GM19043 (cell line): ENCODE results near the gene HDAC5.
"Not testable (repeated sequence)": the region's sequence is repeated elsewhere in the genome, so short reads cannot be mapped to it uniquely, and the experiment has no call there.

ENCODE experiments used
- ATAC-seq: cut with Tn5 transposase; IDR thresholded peaks from one replicate; pipeline ENCODE4 v1.9.1; 2021; ENCODE audit warnings: low read depth; ENCODE audit not compliant: unreplicated experiment

The HDAC5 gene

GRCh38 chr17:44133918-44134476 lies 10.6 kb upstream of the HDAC5 start:
- no peak for ATAC-seq

DNA sequence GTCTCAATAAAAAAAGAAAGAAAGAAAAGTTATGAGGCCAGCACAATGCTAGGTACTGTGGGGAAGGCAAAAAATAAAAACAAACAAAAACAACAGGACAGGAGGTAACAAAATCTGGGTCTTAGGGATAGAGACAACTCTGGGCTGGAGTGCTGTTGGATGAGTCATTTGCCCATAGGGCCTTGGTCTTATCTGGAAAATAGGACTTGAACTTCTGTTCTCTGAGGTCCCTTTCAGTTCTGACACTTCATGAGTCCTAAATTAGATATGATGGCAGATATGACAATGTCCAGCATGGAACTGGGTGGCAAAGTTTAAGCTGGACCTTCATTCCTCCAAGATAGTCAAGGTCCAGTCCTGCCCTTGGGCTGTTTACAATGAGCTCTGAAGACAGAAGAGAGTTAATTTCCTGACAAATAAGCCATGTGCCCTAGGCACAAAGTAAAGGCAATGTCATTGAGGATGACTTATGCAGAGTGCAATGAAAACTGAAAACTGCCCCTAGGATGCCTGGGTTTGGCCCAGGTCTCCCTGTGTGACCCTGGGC lies 8.9 kb upstream of the HDAC5 start:
- no peak for ATAC-seq

- ATAC-seq = not testable (repeated sequence)
Measured at GRCh38 chr17:44131372-44131771, 7.9 kb upstream of the HDAC5 start.

GRCh38 chr17:44130693-44131349 lies 7.4 kb upstream of the HDAC5 start:
- ATAC-seq = no peak

GRCh38 chr17:44128383-44128782 lies 4.9 kb upstream of the HDAC5 start:
- no peak for ATAC-seq

- no peak for ATAC-seq
Measured at GRCh38 chr17:44124118-44124438, 637 bp upstream of the HDAC5 start.

DNA sequence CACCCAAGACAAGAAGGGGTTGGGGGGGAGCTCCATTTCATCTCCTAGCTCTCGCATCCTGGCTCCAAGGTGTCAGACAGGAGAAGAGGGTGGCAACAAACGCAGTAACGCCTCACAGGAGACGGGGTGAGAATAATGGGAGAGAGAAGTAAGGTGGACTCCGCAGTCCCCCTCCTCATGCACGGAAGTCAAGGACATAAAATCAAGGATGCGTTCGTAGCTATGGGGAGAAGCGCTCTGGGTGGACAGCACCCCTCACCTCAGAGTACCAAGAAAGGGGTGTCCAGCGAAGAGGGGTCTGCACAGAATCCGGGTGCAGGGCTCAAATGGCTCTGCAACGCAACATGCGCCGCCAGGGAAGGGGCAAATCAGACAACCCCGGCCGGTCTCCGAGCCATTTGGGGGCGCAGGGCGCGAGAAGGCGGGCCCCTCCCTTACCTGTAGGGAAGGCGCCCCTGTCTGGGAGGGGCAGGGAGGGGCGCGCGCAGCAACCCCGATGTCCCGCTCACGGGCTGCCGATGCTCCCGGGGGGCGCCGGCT lies 555 bp downstream of the HDAC5 start:
- no peak for ATAC-seq

DNA sequence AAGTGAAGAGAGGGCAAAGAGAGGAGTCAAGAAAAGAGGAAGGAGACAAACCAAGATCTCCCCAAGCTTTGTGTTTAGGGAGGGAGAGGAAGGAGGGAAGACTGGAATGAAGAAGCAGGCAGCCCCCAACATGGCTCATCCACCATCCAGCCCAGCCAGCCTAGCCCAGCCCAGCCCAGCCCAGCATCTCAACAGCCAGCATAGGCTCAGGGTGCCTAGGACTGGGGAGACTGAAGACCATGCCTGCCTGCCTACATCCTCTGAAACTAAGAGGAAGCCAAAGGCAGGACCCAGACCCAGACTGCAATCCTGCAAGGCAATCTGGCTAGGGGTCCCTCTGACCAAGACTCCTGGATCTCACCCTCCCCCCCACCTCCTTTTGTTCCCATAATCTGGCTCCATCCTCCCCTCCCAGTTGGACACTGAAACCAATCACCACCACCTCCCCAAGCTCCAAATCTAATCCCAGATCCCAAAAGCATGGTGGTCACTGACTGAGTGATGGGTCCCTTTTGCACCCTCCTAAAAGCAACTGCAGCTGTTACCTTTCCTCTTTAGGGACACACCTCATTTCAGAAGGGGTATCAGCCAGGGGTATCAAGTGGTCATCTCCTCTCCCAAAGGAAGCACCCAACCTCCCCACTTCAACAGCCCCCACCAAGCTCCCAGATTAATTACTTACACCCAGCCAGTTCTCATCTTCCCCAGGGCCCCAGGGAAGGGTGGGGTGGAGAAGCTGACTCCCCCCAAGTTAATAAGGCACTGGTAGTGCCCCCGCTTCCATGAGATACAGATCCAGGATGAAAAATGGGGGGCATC lies 1.2 kb downstream of the HDAC5 start:
- no peak for ATAC-seq

DNA sequence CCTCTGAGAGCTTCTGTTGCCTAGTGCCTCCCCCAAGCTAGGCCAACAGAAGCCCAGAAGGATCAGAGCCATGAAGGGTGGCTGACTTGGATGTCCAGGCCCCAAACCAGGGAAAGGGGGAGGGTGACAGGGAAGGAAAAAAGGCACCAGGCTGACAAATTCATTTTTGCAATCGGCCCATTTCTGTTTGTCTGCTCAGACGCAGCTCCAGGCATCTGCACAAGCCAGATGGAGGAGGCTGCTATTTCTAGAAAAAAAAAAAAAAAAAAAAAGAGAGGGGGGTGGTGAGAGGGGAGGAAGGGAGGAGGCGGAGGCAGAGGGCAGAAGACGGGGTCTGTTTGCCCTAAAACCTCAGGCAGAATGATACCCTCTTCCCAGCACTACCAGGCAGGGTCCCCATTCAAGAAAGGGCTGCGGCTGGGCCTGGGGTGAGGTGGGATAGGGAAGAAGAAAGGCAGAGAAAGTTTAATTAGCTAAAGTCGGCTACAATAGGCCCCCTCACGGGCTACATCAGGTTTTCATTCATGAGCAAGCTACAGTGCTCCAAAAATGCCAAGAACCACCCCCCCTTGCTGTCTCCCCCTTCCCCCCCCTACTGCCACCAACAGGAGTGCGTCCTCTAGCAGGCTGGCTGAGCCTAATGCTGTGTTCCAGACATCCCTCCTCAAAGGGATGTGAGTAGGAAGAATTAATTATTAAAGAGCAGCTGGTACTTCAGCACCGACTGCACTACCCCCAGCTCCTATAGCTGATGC lies 2.4 kb downstream of the HDAC5 start:
- no peak for ATAC-seq

DNA sequence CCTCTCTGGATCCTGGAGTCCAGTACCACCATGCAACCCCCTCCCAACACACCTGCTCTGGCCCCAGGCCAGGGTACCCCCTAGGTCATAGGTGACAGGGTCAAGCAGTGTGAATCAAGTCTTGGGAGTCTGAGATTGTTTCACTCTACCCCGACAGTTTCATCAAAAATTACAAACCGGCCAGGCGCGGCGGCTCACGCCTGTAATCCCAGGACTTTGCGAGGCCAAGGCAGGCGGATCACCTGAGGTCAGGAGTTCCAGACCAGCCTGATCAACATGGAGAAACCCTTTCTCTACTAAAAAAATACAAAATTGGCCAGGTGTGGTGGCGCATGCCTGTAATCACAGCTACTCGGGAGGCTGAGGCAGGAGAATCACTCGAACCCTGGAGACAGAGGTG lies 3.2 kb downstream of the HDAC5 start:
- ATAC-seq = not testable (repeated sequence)

GRCh38 chr17:44119798-44120197 lies 3.6 kb downstream of the HDAC5 start:
- no peak for ATAC-seq

DNA sequence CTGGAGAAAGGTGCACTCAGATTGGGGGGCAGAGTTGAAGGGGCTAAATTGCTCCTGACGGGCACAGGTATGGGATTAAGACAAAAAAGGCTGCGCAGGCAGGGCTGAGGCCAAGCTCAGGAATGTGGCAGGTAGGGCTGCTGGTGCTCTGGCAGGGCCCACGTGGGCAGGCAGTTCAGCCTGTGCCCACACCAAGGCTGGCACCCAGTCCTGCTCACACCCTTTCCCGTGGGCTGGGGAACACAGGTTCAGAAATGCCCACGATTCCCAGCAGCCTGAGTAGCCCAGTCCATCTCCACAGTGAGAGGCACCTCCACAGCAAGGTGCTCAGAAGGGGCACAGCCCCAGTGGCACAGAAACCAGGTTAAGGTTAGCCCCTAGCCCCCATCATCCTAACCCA lies 4.4 kb downstream of the HDAC5 start:
- no peak for ATAC-seq

GRCh38 chr17:44118427-44119050 lies 4.9 kb downstream of the HDAC5 start:
- no peak for ATAC-seq

GRCh38 chr17:44117351-44117750 lies 6.1 kb downstream of the HDAC5 start:
- no peak for ATAC-seq

DNA sequence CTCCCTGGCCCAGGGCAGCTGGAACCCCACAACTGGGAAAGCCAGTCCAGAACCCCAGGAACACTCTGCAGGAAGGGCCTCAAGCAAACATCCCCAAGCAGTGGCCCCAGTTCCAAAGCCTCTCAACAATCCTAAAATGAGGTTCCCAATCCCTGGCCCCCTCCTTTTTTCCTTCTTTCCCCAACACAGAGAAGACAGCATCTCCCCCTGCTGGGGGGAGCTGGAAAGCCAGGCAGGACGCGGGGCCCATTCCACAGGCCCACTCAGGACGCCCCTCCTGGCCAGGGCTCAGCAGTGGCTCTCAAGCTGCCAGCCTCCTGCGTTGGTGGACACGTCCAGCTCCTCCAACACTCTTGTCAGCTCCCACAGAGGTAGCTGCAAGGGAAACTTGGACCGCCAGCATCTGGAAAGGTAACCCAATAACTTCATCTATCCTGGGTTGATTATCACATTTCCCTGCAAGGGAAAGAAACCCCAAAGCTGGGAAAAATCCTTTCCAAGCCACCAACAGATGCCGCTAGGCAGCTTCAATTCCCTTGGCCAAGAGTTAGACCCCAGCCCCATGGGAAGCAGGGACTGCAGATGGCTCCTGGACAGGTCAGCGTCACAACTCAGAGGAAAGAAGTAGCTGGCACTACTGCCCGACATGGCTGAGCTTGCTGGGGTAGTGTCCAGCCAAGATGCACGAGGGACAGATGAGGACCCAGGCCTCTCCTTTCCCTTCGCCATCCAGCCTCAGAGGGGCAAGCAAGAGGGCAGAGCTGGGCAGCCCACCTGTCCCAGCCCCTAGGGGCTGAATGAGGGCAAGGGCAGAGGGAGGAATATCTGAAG lies 7.6 kb downstream of the HDAC5 start:
- ATAC-seq = no peak

DNA sequence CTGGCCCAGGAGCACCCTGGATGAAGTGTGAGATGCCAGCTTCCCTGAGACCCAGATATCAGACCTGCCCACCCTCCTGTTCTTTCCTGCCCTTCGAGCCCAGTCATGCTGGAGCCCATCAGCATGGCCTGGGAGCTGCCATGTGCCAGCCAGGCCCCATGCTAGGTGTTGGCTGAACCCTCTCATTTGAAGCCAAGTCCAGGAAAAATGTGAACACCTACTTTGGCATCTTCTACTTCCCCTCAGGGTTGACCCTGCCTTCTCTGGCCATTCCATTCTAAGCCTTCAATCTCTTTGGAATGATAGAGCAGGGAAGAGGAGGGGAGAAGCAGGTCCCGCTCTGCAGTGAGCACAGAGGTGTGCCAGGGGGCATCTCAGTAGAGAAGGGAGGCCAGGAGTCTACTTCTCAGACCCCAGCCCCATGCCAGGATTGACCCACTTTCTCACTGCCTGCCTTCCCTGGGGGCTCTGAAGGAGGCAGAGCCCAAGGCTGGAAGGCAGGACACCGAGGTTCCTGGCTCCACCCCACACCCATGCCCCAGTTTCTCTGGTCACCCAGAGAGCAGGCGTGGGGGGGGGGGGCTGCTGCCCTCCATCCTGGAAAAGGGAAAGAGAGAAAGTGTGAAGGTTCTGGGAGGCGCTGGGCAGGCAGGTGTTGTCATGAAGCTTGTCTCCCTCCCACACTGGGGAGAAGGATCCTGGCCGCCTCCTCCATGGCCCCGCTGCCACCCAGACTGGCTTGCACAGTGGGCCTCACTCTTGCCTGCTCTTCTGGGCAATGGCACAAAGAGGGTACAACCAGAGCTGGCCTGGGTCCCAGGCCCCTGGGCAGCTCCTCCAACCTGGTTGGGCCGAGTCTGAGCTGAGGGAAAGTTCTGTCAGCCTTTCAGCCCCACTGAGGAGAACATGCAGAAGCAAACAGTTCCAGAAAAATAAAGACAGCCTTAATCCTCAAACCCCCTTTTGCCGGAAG lies 9.3 kb downstream of the HDAC5 start:
- ATAC-seq = no peak

GRCh38 chr17:44113382-44113781 lies 10.1 kb downstream of the HDAC5 start:
- ATAC-seq = no peak
